ENCODE results near the gene SSTR4. TPM values are rescaled to one million over a fixed set of nuclear protein-coding genes. Genes with fewer than 3 reads are reported as not detected.

SSTR4 gene
- total RNA-seq, 1 donor from 2014 or later, result not detected

- DNase-seq (ENCODE audit: low spot score in 2 of 2, unreplicated experiment in 2 of 2), result no peak
- Mint-ChIP-seq H3K27ac (no peak overlapping the region), H3K4me3 (no peak overlapping the region), H3K4me1 (no peaks in the 10 kb centered on the region), H3K9me3 (no peaks in the 10 kb centered on the region), H3K36me3 (no peaks in the 10 kb centered on the region), H3K27me3 (ENCODE audit: low read depth) (peaks cover 15% of the 10 kb centered on the region)
- no peak for TF ChIP-seq CTCF (IDR thresholded peaks at IDR 0.05; ENCODE audit: unreplicated experiment)
Observed at GRCh38 chr20:23066772-23067171, 31.7 kb downstream of the SSTR4 start.

DNA sequence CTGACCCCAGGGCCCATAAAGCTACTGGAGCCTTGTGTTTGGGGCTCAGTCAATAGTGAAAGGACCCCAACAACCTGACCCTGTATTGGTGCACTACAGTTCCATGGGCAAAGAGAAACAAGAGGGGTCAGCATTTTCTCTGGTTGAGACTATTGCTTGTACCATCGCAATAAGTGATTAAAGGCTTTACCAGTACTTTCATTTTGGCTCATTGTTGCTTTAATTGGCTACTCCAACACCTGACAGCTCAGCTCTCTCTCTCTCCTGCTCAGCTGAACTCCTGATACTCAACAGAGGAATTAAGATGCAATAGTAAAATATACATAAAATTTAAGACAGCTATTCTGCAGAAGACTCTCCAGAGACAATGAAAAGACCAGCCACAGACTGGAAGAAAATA is 33.2 kb downstream of the SSTR4 start:
- DNase-seq (ENCODE audit: low spot score in 2 of 2, unreplicated experiment in 2 of 2), result no peak
- no peak for TF ChIP-seq CTCF (IDR thresholded peaks at IDR 0.05; ENCODE audit: unreplicated experiment)
- no peaks in the 10 kb centered on the region for H3K4me1 Mint-ChIP-seq
- no peak overlapping the region for H3K27ac Mint-ChIP-seq
- H3K9me3 Mint-ChIP-seq, result no peaks in the 10 kb centered on the region
- H3K27me3 Mint-ChIP-seq (ENCODE audit: low read depth), result peaks cover 18% of the 10 kb centered on the region
- no peaks in the 10 kb centered on the region for H3K36me3 Mint-ChIP-seq
- no peak overlapping the region for H3K4me3 Mint-ChIP-seq

DNA sequence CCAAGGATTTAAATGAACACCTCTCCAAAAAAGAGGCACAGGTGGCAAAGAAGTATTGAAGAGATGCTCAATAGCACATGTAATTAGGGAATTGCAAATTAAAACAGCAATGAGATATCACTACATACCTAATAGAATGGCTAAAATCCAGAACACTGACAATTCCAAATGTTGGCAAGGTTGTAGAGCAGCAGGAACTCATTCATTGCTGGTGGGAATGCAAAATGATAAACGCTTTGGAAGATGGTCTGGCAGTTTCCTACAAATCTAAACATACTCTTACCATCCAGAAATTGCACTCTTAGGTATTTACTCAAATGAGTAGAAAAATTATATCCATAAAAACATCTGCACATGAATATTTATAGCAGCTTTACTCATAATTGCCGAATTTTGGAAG is 34.0 kb downstream of the SSTR4 start:
- H3K4me3 Mint-ChIP-seq, result no peak overlapping the region
- TF ChIP-seq CTCF (IDR thresholded peaks at IDR 0.05; ENCODE audit: unreplicated experiment), result no peak
- H3K27me3 Mint-ChIP-seq (ENCODE audit: low read depth), result peaks cover 18% of the 10 kb centered on the region
- no peaks in the 10 kb centered on the region for H3K9me3 Mint-ChIP-seq
- H3K36me3 Mint-ChIP-seq, result no peaks in the 10 kb centered on the region
- no peaks in the 10 kb centered on the region for H3K4me1 Mint-ChIP-seq
- no peak for DNase-seq (ENCODE audit: low spot score in 2 of 2, unreplicated experiment in 2 of 2)
- H3K27ac Mint-ChIP-seq, result no peak overlapping the region

DNA sequence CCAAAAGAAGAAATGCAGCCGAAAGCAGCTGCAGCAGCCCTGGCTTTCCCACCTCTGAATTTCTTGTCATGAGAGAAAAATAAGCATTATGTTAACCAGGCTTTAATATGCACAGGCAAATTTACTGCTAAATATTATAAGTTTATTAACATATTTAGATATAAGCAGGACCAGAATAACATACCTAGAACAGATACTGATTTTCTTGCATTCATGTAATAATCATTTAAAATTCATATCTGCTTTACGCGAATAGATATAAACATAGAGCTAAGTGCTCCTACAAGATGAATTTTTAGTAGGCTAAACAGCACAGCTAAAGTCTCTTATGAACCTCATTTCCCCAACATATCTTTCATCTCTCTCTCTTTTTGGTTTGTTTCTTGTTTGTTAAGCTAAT is 36.3 kb downstream of the SSTR4 start:
- Mint-ChIP-seq H3K4me3 (no peak overlapping the region), H3K4me1 (no peaks in the 10 kb centered on the region), H3K27ac (no peak overlapping the region), H3K36me3 (no peaks in the 10 kb centered on the region), H3K27me3 (ENCODE audit: low read depth) (peaks cover 17% of the 10 kb centered on the region), H3K9me3 (no peaks in the 10 kb centered on the region)
- no peak for TF ChIP-seq CTCF (IDR thresholded peaks at IDR 0.05; ENCODE audit: unreplicated experiment)
- DNase-seq (ENCODE audit: low spot score in 2 of 2, unreplicated experiment in 2 of 2), result no peak

GRCh38 chr20:23071996-23072395 is 36.9 kb downstream of the SSTR4 start:
- Mint-ChIP-seq H3K4me3 (no peak overlapping the region), H3K9me3 (no peaks in the 10 kb centered on the region), H3K27ac (no peak overlapping the region)

More at GRCh38 chr20:23071996-23072395, 36.9 kb downstream of the SSTR4 start:
- peaks cover 16% of the 10 kb centered on the region for H3K27me3 Mint-ChIP-seq (ENCODE audit: low read depth)
- DNase-seq (ENCODE audit: low spot score in 2 of 2, unreplicated experiment in 2 of 2), result no peak
- no peak for TF ChIP-seq CTCF (IDR thresholded peaks at IDR 0.05; ENCODE audit: unreplicated experiment)
- no peaks in the 10 kb centered on the region for H3K36me3 Mint-ChIP-seq
- no peaks in the 10 kb centered on the region for H3K4me1 Mint-ChIP-seq

Data from mesothelial cell of epicardium (in vitro differentiated cells).